A549 (cell line): ENCODE results near the gene ALG10B. TPM values are rescaled to one million over a fixed set of nuclear protein-coding genes. Genes with fewer than 3 reads are reported as not detected.
A peak's percentile ranks its signal among the peaks of the same experiment; 100 is the strongest.

Source experiments
- ATAC-seq, 2 experiments: fragments of 200-7000 bp in 1 of 2; fragments of >200 bp in 1 of 2; cut with Nextera tagmentation in 1 of 2; cut with Tn5 transposase in 1 of 2; 3 replicates each; pipeline versions ENCODE4 v1.8.0 to v1.9.1; 2018 to 2020; ENCODE audit warnings: mild to moderate bottlenecking in 1 of 2, moderate library complexity in 1 of 2
- CTCF ChIA-PET: fragments of 300-600 bp; sonication (Branson Sonifier 250); formaldehyde crosslinking; extraction: SDS; loops from one replicate; lab custom pipeline; 2021; ENCODE audit warnings: antibody characterized with exemption, inconsistent platforms; lab: Yijun Ruan, JAX
- POLR2A ChIA-PET: fragments of 350-600 bp; formaldehyde crosslinking; extraction: SDS; loops from one replicate; lab custom pipeline; 2021; ENCODE audit warnings: antibody characterized with exemption, inconsistent platforms; lab: Yijun Ruan, JAX
- DNase-seq, 2 experiments: peaks; one replicate each; pipeline versions ENCODE4 v3.0.0 to v3.0.0-alpha.2; 2011 to 2016; ENCODE audit warnings: low read depth in 1 of 2, low spot score in 1 of 2
- FAIRE-seq: peaks from 2 replicates; lab custom pipeline; 2011; peaks lifted over from hg19 to GRCh38; lab: Jason Lieb, UNC
- H3K27ac ChIP-seq, 2 experiments: fragments of >200 bp; sonication (Bioruptor Twin); formaldehyde crosslinking; 3 replicates each; pipeline ENCODE4 v1.5.1; 2016 to 2017
- H3K4me1 ChIP-seq: fragments of >200 bp; sonication (Bioruptor Twin); formaldehyde crosslinking; 3 replicates; pipeline ENCODE4 v1.6.1; 2016
- H3K4me2 ChIP-seq: fragments of >200 bp; sonication (Bioruptor Twin); formaldehyde crosslinking; 3 replicates; pipeline ENCODE4 v1.6.1; 2016
- H3K4me3 ChIP-seq: fragments of >200 bp; sonication (Bioruptor Twin); formaldehyde crosslinking; 3 replicates; pipeline ENCODE4 v1.5.1; 2016
- H3K9me3 ChIP-seq: fragments of >200 bp; sonication (Bioruptor Twin); formaldehyde crosslinking; 3 replicates; pipeline ENCODE4 v1.6.1; 2016
- CEBPB ChIP-seq, 2 experiments: fragments of >200 bp in 1 of 2; sonication (Bioruptor Twin) in 1 of 2; formaldehyde crosslinking in 1 of 2; IDR thresholded peaks; 2 replicates each; pipeline ENCODE4 v1.6.1; 2012 to 2016
- CHD4 ChIP-seq: fragments of 200-600 bp; sonication (generic); IDR thresholded peaks from 2 replicates; pipeline ENCODE4 v1.6.1; 2016; ENCODE audit warnings: antibody characterized with exemption, mild to moderate bottlenecking, borderline replicate concordance
- E2F6 ChIP-seq: IDR thresholded peaks from 2 replicates; pipeline ENCODE4 v1.6.1; 2012; ENCODE audit warnings: low read depth, borderline replicate concordance
- EP300 ChIP-seq, 2 experiments: fragments of >200 bp; sonication (Bioruptor Twin); formaldehyde crosslinking; IDR thresholded peaks; 2 replicates in 1 of 2; 3 replicates in 1 of 2; pipeline ENCODE4 v1.6.1; 2016 to 2017
- ESRRA ChIP-seq: fragments of 150-350 bp; IDR thresholded peaks from 2 replicates; pipeline ENCODE4 v1.6.1; 2014; ENCODE audit warnings: mild to moderate bottlenecking, low read length, borderline replicate concordance
- HDAC2 ChIP-seq: fragments of 200-600 bp; sonication (generic); IDR thresholded peaks from 2 replicates; pipeline ENCODE4 v1.6.1; 2016
- HMGXB4 ChIP-seq: fragments of 250-450 bp; sonication (Bioruptor Pico); IDR thresholded peaks from 2 replicates; pipeline ENCODE4 v1.5.0; 2021; ENCODE audit warnings: mild to moderate bottlenecking, moderate library complexity, borderline replicate concordance
- HOXB13 ChIP-seq: fragments of 250-450 bp; sonication (Bioruptor Pico); IDR thresholded peaks from 2 replicates; pipeline ENCODE4 v1.5.0; 2020; ENCODE audit warnings: low read depth, mild to moderate bottlenecking, moderate library complexity
- JUNB ChIP-seq: fragments of >200 bp; sonication (Bioruptor Twin); formaldehyde crosslinking; IDR thresholded peaks from 2 replicates; pipeline ENCODE4 v1.6.1; 2016
- KDM1A ChIP-seq: fragments of 200-600 bp; sonication (generic); IDR thresholded peaks from 2 replicates; pipeline ENCODE4 v1.6.1; 2016; ENCODE audit warnings: low read depth, mild to moderate bottlenecking
- NFE2L2 ChIP-seq: fragments of 150-350 bp; conservative IDR thresholded peaks from 2 replicates; pipeline ENCODE4 v1.6.1; 2014; ENCODE audit warnings: low read length
- PBX3 ChIP-seq: IDR thresholded peaks from 2 replicates; pipeline ENCODE4 v1.6.1; 2012
- PHF8 ChIP-seq: fragments of 200-600 bp; sonication (generic); IDR thresholded peaks from 2 replicates; pipeline ENCODE4 v1.6.1; 2016; ENCODE audit warnings: low read depth, mild to moderate bottlenecking, antibody characterized with exemption, moderate library complexity, borderline replicate concordance
- POLR2AphosphoS2 ChIP-seq: conservative IDR thresholded peaks from 2 replicates; pipeline ENCODE4 v1.6.1; 2012; ENCODE audit warnings: low read length, improper control_type of control experiment, inconsistent platforms
- RARB ChIP-seq: fragments of 250-450 bp; sonication (Bioruptor Pico); IDR thresholded peaks from 2 replicates; pipeline ENCODE4 v1.8.0; 2021; ENCODE audit warnings: mild to moderate bottlenecking, moderate library complexity
- RCOR1 ChIP-seq: fragments of 150-350 bp; IDR thresholded peaks from 2 replicates; pipeline ENCODE4 v1.6.1; 2014; ENCODE audit warnings: antibody characterized with exemption, low read length, low read depth
- RFX5 ChIP-seq: fragments of 450-650 bp; IDR thresholded peaks from 2 replicates; pipeline ENCODE4 v1.7.1; 2014; ENCODE audit warnings: antibody characterized with exemption, mild to moderate bottlenecking, moderate library complexity
- SMC3 ChIP-seq: fragments of >200 bp; sonication (Bioruptor Twin); formaldehyde crosslinking; IDR thresholded peaks from 3 replicates; pipeline ENCODE4 v1.6.1; 2018; ENCODE audit warnings: inconsistent platforms
- ZNF302 ChIP-seq: fragments of 250-450 bp; sonication (Bioruptor Pico); IDR thresholded peaks from 2 replicates; pipeline ENCODE4 v1.9.0; 2021; ENCODE audit warnings: inconsistent platforms, mild to moderate bottlenecking, moderate library complexity
- WGBS: methylation state at CpG from one replicate; pipeline ENCODE4 v1.1.6; 2017; ENCODE audit errors: missing lambda C conversion rate; 5-methylcytosine and 5-hydroxymethylcytosine counted together
- polyA plus RNA-seq, 4 experiments: library from polyadenylated mRNA; depleted of rRNA in 3 of 4; stranded (reverse); fragments of >200 nt; fragmentation: RNase III in 1 of 4; extraction: RNeasy Plus Mini Kit Qiagen cat#74134 plus additional on column Dnase treatment in 1 of 4; gene quantifications; 2 replicates in 3 of 4; 3 replicates in 1 of 4; pipeline ENCODE4 v1.2.3, GENCODE V29; 2011 to 2017
- TF ChIP-seq, protein P1 (sequence below): fragments of 200-600 bp; sonication (generic); IDR thresholded peaks from 2 replicates; pipeline ENCODE4 v1.6.1; 2016; ENCODE audit warnings: antibody characterized with exemption, mild to moderate bottlenecking, moderate library complexity
- TF ChIP-seq, protein P2 (sequence below): fragments of >200 bp; sonication (Bioruptor Twin); formaldehyde crosslinking; IDR thresholded peaks from 3 replicates; pipeline ENCODE4 v1.5.1; 2016
- TF ChIP-seq, protein P3 (sequence below): fragments of >200 bp; sonication (Bioruptor Twin); formaldehyde crosslinking; IDR thresholded peaks from 2 replicates; pipeline ENCODE4 v1.6.1; 2016

Gene ALG10B
- polyA plus RNA-seq, 2 of the 4 experiments (the other 2 are of a cell fraction): 4.7 to 15.2 TPM

DNA sequence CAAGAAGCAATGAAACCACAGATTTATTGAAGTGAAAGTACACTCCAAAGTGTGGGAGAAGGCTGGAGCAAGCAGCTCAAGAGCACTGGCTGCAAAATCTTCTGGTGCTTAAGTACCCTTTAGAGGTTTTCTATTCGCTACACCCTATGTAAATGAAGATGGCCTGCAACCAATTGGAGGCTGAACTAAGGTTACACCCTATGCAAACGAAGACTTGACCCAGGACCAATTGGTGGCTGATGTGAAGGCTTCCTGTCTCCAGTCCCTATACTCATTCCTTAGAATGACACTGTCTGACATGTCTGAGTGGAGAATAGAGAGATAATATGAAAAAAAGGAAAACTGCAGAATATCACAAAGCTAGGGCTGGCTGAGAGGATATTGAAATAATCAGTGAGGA is 57.2 kb downstream of the ALG10B start:
- FAIRE-seq: no peak
- no peak for TF ChIP-seq KDM1A
- TF ChIP-seq, protein P1, sequence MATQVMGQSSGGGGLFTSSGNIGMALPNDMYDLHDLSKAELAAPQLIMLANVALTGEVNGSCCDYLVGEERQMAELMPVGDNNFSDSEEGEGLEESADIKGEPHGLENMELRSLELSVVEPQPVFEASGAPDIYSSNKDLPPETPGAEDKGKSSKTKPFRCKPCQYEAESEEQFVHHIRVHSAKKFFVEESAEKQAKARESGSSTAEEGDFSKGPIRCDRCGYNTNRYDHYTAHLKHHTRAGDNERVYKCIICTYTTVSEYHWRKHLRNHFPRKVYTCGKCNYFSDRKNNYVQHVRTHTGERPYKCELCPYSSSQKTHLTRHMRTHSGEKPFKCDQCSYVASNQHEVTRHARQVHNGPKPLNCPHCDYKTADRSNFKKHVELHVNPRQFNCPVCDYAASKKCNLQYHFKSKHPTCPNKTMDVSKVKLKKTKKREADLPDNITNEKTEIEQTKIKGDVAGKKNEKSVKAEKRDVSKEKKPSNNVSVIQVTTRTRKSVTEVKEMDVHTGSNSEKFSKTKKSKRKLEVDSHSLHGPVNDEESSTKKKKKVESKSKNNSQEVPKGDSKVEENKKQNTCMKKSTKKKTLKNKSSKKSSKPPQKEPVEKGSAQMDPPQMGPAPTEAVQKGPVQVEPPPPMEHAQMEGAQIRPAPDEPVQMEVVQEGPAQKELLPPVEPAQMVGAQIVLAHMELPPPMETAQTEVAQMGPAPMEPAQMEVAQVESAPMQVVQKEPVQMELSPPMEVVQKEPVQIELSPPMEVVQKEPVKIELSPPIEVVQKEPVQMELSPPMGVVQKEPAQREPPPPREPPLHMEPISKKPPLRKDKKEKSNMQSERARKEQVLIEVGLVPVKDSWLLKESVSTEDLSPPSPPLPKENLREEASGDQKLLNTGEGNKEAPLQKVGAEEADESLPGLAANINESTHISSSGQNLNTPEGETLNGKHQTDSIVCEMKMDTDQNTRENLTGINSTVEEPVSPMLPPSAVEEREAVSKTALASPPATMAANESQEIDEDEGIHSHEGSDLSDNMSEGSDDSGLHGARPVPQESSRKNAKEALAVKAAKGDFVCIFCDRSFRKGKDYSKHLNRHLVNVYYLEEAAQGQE: no peak
- no peak for TF ChIP-seq CHD4
- TF ChIP-seq PBX3: no peak
- TF ChIP-seq, protein P2, sequence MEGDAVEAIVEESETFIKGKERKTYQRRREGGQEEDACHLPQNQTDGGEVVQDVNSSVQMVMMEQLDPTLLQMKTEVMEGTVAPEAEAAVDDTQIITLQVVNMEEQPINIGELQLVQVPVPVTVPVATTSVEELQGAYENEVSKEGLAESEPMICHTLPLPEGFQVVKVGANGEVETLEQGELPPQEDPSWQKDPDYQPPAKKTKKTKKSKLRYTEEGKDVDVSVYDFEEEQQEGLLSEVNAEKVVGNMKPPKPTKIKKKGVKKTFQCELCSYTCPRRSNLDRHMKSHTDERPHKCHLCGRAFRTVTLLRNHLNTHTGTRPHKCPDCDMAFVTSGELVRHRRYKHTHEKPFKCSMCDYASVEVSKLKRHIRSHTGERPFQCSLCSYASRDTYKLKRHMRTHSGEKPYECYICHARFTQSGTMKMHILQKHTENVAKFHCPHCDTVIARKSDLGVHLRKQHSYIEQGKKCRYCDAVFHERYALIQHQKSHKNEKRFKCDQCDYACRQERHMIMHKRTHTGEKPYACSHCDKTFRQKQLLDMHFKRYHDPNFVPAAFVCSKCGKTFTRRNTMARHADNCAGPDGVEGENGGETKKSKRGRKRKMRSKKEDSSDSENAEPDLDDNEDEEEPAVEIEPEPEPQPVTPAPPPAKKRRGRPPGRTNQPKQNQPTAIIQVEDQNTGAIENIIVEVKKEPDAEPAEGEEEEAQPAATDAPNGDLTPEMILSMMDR: no peak
- no peaks in the 10 kb centered on the region for H3K4me1 ChIP-seq
- 1% methylated on average over 2 of the region's 2 CpGs for WGBS
- CTCF ChIA-PET: no interaction called here
- H3K4me2 ChIP-seq: no peak overlapping the region
- H3K4me3 ChIP-seq: no peak overlapping the region
- no peak overlapping the region for H3K27ac ChIP-seq
- ATAC-seq: no peak; a peak in 1 of 6 replicates
- no peaks in the 10 kb centered on the region for H3K9me3 ChIP-seq
- DNase-seq: peak in 1 of 2 experiments; percentile 2
- POLR2A ChIA-PET: no interaction called here

- CTCF ChIA-PET: no interaction called here
- no peak for FAIRE-seq
- POLR2A ChIA-PET: no interaction called here
- no peaks in the 10 kb centered on the region for H3K9me3 ChIP-seq
- H3K4me2 ChIP-seq: no peak overlapping the region
- DNase-seq: no peak
- H3K27ac ChIP-seq: no peak overlapping the region
- no peaks in the 10 kb centered on the region for H3K4me1 ChIP-seq
- no peak for ATAC-seq
- H3K4me3 ChIP-seq: no peak overlapping the region
- no peak for TF ChIP-seq PHF8
- no peak for TF ChIP-seq RCOR1
- no peak for TF ChIP-seq E2F6
- no peak for TF ChIP-seq HMGXB4 (CRISPR knock-in tag)
- TF ChIP-seq POLR2AphosphoS2: no peak
- no peak for TF ChIP-seq RARB
- TF ChIP-seq EP300 (IDR thresholded peaks at IDR 0.05): no peak
- TF ChIP-seq, protein P3, sequence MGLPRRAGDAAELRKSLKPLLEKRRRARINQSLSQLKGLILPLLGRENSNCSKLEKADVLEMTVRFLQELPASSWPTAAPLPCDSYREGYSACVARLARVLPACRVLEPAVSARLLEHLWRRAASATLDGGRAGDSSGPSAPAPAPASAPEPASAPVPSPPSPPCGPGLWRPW: no peak
- no peak for TF ChIP-seq HDAC2
- TF ChIP-seq CEBPB (IDR thresholded peaks at IDR 0.05): no peak
- TF ChIP-seq JUNB: no peak
- TF ChIP-seq, protein P1: no peak
- no peak for TF ChIP-seq ESRRA
- TF ChIP-seq NFE2L2: no peak
- TF ChIP-seq RFX5: no peak
- no peak for TF ChIP-seq HOXB13
- TF ChIP-seq SMC3: no peak
- no peak for TF ChIP-seq ZNF302
Observed at GRCh38 chr12:38374751-38375150, 58.2 kb downstream of the ALG10B start.
